ENCODE measurements around the gene IL10RA. TPM values are rescaled to one million over a fixed set of nuclear protein-coding genes. Genes with fewer than 3 reads are reported as not detected.
"Not testable (repeated sequence)": the region's sequence is repeated elsewhere in the genome, so short reads cannot be mapped to it uniquely, and the experiment has no call there.

The IL10RA gene
- total RNA-seq, 1 donor from 2014 or later, result 7.2 TPM

- ATAC-seq (no peak), DNase-seq (ENCODE audit: missing footprints) (no peak)
- intact Hi-C loops (cut with DNase I), result no loop called here
Measured at GRCh38 chr11:118002010-118002540, 15.9 kb downstream of the IL10RA start.

GRCh38 chr11:118002541-118003423, 16.6 kb downstream of the IL10RA start:
- intact Hi-C loops (cut with DNase I), result no loop called here
- DNase-seq (ENCODE audit: missing footprints) (peak; percentile 84), ATAC-seq (peak; percentile 89)

- DNase-seq (ENCODE audit: missing footprints) (no peak), ATAC-seq (no peak)
- intact Hi-C loops (cut with DNase I), result no loop called here
Measured at GRCh38 chr11:118003456-118003855, 17.3 kb downstream of the IL10RA start.

- ATAC-seq (no peak), DNase-seq (ENCODE audit: missing footprints) (no peak)
- intact Hi-C loops (cut with DNase I), result no loop called here
Measured at GRCh38 chr11:118004543-118005223, 18.5 kb downstream of the IL10RA start.

GRCh38 chr11:118005224-118006152, 19.3 kb downstream of the IL10RA start:
- DNase-seq (ENCODE audit: missing footprints) (no peak), ATAC-seq (no peak)
- intact Hi-C loops (cut with DNase I), result no loop called here

- DNase-seq (ENCODE audit: missing footprints), result no peak
- ATAC-seq, result no peak
Measured at GRCh38 chr11:118006153-118006534, 19.9 kb downstream of the IL10RA start.

GRCh38 chr11:118007040-118007439, 20.8 kb downstream of the IL10RA start:
- DNase-seq (ENCODE audit: missing footprints), result no peak
- no peak for ATAC-seq
- intact Hi-C loops (cut with DNase I), result no loop called here

More at GRCh38 chr11:118006153-118006534, 19.9 kb downstream of the IL10RA start:
- intact Hi-C loops (cut with DNase I), result no loop called here

GRCh38 chr11:118007563-118008270, 21.5 kb downstream of the IL10RA start:
- DNase-seq (ENCODE audit: missing footprints), result not testable (repeated sequence)

GRCh38 chr11:118008271-118008911, 22.2 kb downstream of the IL10RA start:
- intact Hi-C loops (cut with DNase I), result no loop called here
- no peak for ATAC-seq
- no peak for DNase-seq (ENCODE audit: missing footprints)

More at GRCh38 chr11:118007563-118008270, 21.5 kb downstream of the IL10RA start:
- intact Hi-C loops (cut with DNase I); ATAC-seq: not testable (repeated sequence)

GRCh38 chr11:118009864-118010737, 23.9 kb downstream of the IL10RA start:
- ATAC-seq, result no peak
- no peak for DNase-seq (ENCODE audit: missing footprints)
- intact Hi-C loops (cut with DNase I), result no loop called here

GRCh38 chr11:118010738-118011461, 24.7 kb downstream of the IL10RA start:
- intact Hi-C loops (cut with DNase I), result no loop called here
- DNase-seq (ENCODE audit: missing footprints) (peak; percentile 86), ATAC-seq (peak; percentile 57)

GRCh38 chr11:118012083-118012669, 26.0 kb downstream of the IL10RA start:
- intact Hi-C loops (cut with DNase I), result no loop called here
- ATAC-seq (peak; percentile 29), DNase-seq (ENCODE audit: missing footprints) (no peak)

- DNase-seq (ENCODE audit: missing footprints) (no peak), ATAC-seq (no peak)
- intact Hi-C loops (cut with DNase I), result no loop called here
Measured at GRCh38 chr11:118014022-118014421, 27.8 kb downstream of the IL10RA start.

GRCh38 chr11:118015385-118015841, 29.2 kb downstream of the IL10RA start:
- ATAC-seq, result no peak

GRCh38 chr11:118016104-118016503, 29.9 kb downstream of the IL10RA start:
- ATAC-seq, result no peak
- intact Hi-C loops (cut with DNase I), result no loop called here
- DNase-seq (ENCODE audit: missing footprints), result no peak

More at GRCh38 chr11:118015385-118015841, 29.2 kb downstream of the IL10RA start:
- intact Hi-C loops (cut with DNase I), result no loop called here
- no peak for DNase-seq (ENCODE audit: missing footprints)

GRCh38 chr11:118017111-118017510, 30.9 kb downstream of the IL10RA start:
- no peak for ATAC-seq
- intact Hi-C loops (cut with DNase I), result no loop called here

More at GRCh38 chr11:118017111-118017510, 30.9 kb downstream of the IL10RA start:
- DNase-seq (ENCODE audit: missing footprints), result no peak
